ENCODE measurements around the gene UGGT1.
"Not testable (repeated sequence)": the region's sequence is repeated elsewhere in the genome, so short reads cannot be mapped to it uniquely, and the experiment has no call there.

The UGGT1 gene

GRCh38 chr2:128177315-128177714 is 86.3 kb downstream of the UGGT1 start:
- no peak for DNase-seq (ENCODE audit: low read depth)

- no peak for DNase-seq (ENCODE audit: low read depth)
These were observed 87.2 kb downstream of the UGGT1 start for GRCh38 chr2:128178149-128178649.

GRCh38 chr2:128178650-128179460 is 87.9 kb downstream of the UGGT1 start:
- peak; percentile 4 for DNase-seq (ENCODE audit: low read depth)

GRCh38 chr2:128179461-128179755 is 88.4 kb downstream of the UGGT1 start:
- DNase-seq (ENCODE audit: low read depth) = no peak

GRCh38 chr2:128180031-128180430 is 89.0 kb downstream of the UGGT1 start:
- no peak for DNase-seq (ENCODE audit: low read depth)

GRCh38 chr2:128185576-128185975 is 94.6 kb downstream of the UGGT1 start:
- no peak for DNase-seq (ENCODE audit: low read depth)

- DNase-seq (ENCODE audit: low read depth) = no peak
These were observed 96.1 kb downstream of the UGGT1 start for GRCh38 chr2:128187032-128187654.

GRCh38 chr2:128195435-128195984 is 104.5 kb downstream of the UGGT1 start:
- DNase-seq (ENCODE audit: low read depth) = no peak

GRCh38 chr2:128196026-128196425 is 105.0 kb downstream of the UGGT1 start:
- DNase-seq (ENCODE audit: low read depth) = no peak

GRCh38 chr2:128196471-128196931 is 105.5 kb downstream of the UGGT1 start:
- no peak for DNase-seq (ENCODE audit: low read depth)

- DNase-seq (ENCODE audit: low read depth) = no peak
These were observed 106.1 kb downstream of the UGGT1 start for GRCh38 chr2:128197059-128197458.

GRCh38 chr2:128198656-128199055 is 107.7 kb downstream of the UGGT1 start:
- DNase-seq (ENCODE audit: low read depth) = no peak

- no peak for DNase-seq (ENCODE audit: low read depth)
These were observed 108.1 kb downstream of the UGGT1 start for GRCh38 chr2:128199141-128199540.

GRCh38 chr2:128202791-128203190 is 111.8 kb downstream of the UGGT1 start:
- no peak for DNase-seq (ENCODE audit: low read depth)

- no peak for DNase-seq (ENCODE audit: low read depth)
These were observed 115.2 kb downstream of the UGGT1 start for GRCh38 chr2:128206245-128206644.

- no peak for DNase-seq (ENCODE audit: low read depth)
These were observed 117.0 kb downstream of the UGGT1 start for GRCh38 chr2:128208023-128208422.

- DNase-seq (ENCODE audit: low read depth) = not testable (repeated sequence)
These were observed 117.8 kb downstream of the UGGT1 start for GRCh38 chr2:128208631-128209324.

GRCh38 chr2:128214251-128214650 is 123.3 kb downstream of the UGGT1 start:
- DNase-seq (ENCODE audit: low read depth) = no peak

- no peak for DNase-seq (ENCODE audit: low read depth)
These were observed 124.0 kb downstream of the UGGT1 start for GRCh38 chr2:128214866-128215460.

- no peak for DNase-seq (ENCODE audit: low read depth)
These were observed 125.1 kb downstream of the UGGT1 start for GRCh38 chr2:128215897-128216642.

GRCh38 chr2:128217671-128218070 is 126.7 kb downstream of the UGGT1 start:
- DNase-seq (ENCODE audit: low read depth) = no peak

All from T-helper 22 cell (primary cell).